COLO668 (cell line): ENCODE measurements around the gene OGFRL1.

Source experiments
- DNase-seq: peaks from one replicate; lab custom pipeline; 2025; ENCODE audit not compliant: unreplicated experiment; lab: John Stamatoyannopoulos, UW

OGFRL1 gene

GRCh38 chr6:71333050-71333449, 44.4 kb downstream of the OGFRL1 start:
- DNase-seq = no peak

GRCh38 chr6:71333697-71334096, 45.1 kb downstream of the OGFRL1 start:
- no peak for DNase-seq

- no peak for DNase-seq
These were observed 46.2 kb downstream of the OGFRL1 start for GRCh38 chr6:71334768-71335167.

- no peak for DNase-seq
These were observed 46.9 kb downstream of the OGFRL1 start for GRCh38 chr6:71335544-71335943.

- DNase-seq = no peak
These were observed 48.3 kb downstream of the OGFRL1 start for GRCh38 chr6:71336901-71337300.

GRCh38 chr6:71338540-71339316, 50.1 kb downstream of the OGFRL1 start:
- no peak for DNase-seq

- DNase-seq = no peak
These were observed 54.2 kb downstream of the OGFRL1 start for GRCh38 chr6:71342772-71343171.

- no peak for DNase-seq
These were observed 57.1 kb downstream of the OGFRL1 start for GRCh38 chr6:71345476-71346333.

- no peak for DNase-seq
These were observed 57.7 kb downstream of the OGFRL1 start for GRCh38 chr6:71346334-71346694.

GRCh38 chr6:71347119-71347518, 58.5 kb downstream of the OGFRL1 start:
- DNase-seq = no peak

GRCh38 chr6:71349395-71349794, 60.8 kb downstream of the OGFRL1 start:
- no peak for DNase-seq

GRCh38 chr6:71349976-71350615, 61.5 kb downstream of the OGFRL1 start:
- DNase-seq = no peak

- no peak for DNase-seq
These were observed 62.6 kb downstream of the OGFRL1 start for GRCh38 chr6:71351190-71351589.
